Coronary artery (tissue), 2 donors: Measurements from ENCODE around the gene PADI2.

Experiments used
- DNase-seq: peaks from one replicate; pipeline ENCODE4 v3.0.0-alpha.2; 2017; ENCODE audit warnings: low spot score
- H3K27ac ChIP-seq, 2 donors: fragments of 200-600 bp; sonication (generic); one replicate each; pipeline ENCODE4 v1.5.1; 2016 to 2019
- H3K4me3 ChIP-seq: fragments of 200-600 bp; sonication (generic); 2 replicates; pipeline ENCODE4 v1.5.1; 2016; ENCODE audit warnings: mild to moderate bottlenecking, moderate library complexity
- CTCF ChIP-seq: fragments of 200-600 bp; sonication (generic); IDR thresholded peaks from one replicate; pipeline ENCODE4 v1.5.1; 2019; ENCODE audit warnings: antibody characterized with exemption

The PADI2 gene

DNA sequence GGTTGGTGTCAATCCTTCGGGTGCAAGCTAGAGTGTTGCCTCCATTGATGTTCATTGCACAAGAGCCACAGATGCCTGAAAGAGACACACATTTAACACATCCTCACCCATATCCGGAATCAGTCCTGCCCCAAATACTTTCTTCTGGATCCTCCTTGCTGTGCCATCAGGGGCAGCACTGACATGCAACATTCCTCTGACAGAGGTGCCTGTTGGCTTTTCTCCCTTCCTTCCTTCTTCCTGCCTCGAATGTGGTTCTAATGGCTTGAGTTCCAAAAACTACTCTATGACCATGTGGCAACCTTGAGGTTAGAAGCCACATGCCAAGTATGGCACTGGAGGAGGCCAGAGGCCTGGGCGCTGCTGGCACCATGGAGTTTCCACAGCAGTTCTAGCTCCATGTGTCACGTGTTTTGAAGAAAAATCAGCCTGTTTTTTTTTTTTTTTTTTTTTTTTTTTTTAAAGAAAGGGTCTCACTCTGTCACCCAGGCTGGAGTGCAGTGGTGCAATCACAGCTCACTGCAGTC, 90.5 kb downstream of the PADI2 start:
- DNase-seq, result no peak
- TF ChIP-seq CTCF, result no peak
- no peak overlapping the region for H3K4me3 ChIP-seq
- no peak overlapping the region for H3K27ac ChIP-seq

DNA sequence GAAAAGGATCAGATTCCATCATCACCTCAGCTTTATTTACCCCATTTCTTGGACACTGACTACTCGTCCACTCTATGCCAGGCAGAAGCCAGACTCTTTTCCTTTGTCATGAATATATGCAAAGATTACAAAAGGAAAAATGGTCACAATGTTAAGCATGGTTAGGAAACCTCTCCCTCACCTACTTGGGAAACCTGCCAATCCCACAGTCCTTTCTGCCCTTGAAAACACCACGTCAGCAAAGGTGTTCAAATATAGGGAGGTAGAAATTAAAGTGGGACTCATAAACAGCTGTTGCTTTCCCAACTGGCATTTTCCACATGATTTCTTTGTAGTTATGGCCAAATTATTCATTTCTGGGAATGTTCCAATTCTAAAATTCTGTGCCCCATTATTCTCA, 91.4 kb downstream of the PADI2 start:
- no peak for DNase-seq
- Histone ChIP-seq H3K27ac (no peak overlapping the region), H3K4me3 (no peak overlapping the region)
- TF ChIP-seq CTCF, result no peak

GRCh38 chr1:17027403-17027802, 91.8 kb downstream of the PADI2 start:
- no peak overlapping the region for H3K27ac ChIP-seq
- no peak for TF ChIP-seq CTCF
- H3K4me3 ChIP-seq, result no peak overlapping the region
- DNase-seq, result no peak

GRCh38 chr1:17024721-17025120, 94.5 kb downstream of the PADI2 start:
- TF ChIP-seq CTCF, result no peak
- H3K27ac ChIP-seq, result no peak overlapping the region
- no peak overlapping the region for H3K4me3 ChIP-seq
- DNase-seq, result no peak

- Histone ChIP-seq H3K27ac (no peak overlapping the region), H3K4me3 (no peak overlapping the region)
- DNase-seq, result no peak
- TF ChIP-seq CTCF, result no peak
Measured at GRCh38 chr1:17023573-17023972, 95.7 kb downstream of the PADI2 start.

- no peak overlapping the region for H3K27ac ChIP-seq
- H3K4me3 ChIP-seq, result no peak overlapping the region
- DNase-seq, result no peak
- TF ChIP-seq CTCF, result no peak
Measured at GRCh38 chr1:17023102-17023501, 96.1 kb downstream of the PADI2 start.

DNA sequence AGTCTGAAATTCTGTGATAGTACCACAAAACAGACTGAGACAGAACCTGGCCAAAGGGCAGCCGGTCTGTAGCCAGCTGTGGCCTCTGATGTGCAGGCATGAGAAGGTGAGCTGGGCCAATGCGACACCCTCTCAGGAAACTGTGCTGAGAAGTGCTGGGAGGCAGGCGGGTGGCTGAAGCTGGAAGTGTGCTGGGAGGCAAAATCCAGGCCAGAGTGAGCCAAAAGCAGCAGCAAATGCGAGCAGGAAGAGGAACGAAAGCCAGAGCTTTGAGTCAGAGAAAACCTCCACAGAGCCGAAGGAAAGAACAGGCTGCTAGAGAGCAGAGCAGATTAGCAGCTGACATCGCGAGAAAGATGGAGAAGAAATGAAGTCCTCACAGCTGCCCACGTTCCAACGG, 97.4 kb downstream of the PADI2 start:
- no peak for DNase-seq
- H3K27ac ChIP-seq, result no peak overlapping the region
- no peak for TF ChIP-seq CTCF
- H3K4me3 ChIP-seq, result no peak overlapping the region
